Measurements from ENCODE around the gene PLEKHA1. TPM values are rescaled to one million over a fixed set of nuclear protein-coding genes. Genes with fewer than 3 reads are reported as not detected.

The PLEKHA1 gene
- polyA plus RNA-seq, 1 of the 3 experiments (the other 2 are of a cell fraction), result 8.4 TPM

DNA sequence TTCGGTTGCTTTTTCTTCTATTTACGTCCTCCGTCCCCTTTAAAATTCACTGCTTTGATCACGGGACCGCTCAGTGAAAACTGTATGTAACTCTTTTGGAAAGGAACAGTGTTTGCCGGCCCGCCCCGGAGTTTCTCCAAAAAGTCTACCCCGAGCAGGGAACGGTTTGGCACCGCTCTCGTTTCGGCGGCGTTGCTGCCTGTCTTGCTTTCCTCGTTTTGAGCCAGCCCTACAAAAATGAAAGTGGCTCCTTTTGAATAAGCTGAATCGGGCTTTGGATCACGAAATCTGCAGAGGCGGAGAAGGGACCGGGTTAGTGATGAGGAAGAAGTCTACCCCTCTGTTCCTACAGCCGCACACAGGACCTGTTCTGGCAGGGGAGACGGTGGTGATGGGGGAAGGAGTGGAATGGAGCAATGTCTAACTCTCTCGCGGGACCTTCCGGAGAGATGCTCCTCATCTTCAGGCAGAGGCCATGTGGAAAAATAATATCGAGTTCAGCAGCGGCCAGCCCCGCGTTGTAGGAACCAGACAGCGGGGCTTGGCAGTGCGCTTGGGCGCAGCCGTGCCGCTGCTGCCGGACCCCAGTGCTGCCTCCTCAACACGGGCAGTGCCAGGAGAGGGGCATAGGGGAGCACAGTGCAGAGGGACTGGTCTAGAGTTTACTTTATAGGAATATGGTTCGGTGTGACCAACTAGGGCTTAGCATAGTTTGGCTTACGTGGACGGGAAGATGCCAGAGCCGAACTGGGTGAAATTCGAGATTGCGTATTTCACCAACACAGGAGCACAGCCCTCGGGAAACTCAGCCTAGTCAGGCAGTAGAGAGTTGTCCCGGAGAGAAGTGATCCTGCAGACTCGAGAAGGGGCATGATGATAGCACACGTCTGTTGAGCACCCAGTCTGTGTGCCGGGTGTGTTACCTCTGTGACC is 88.3 kb downstream of the PLEKHA1 start:
- TF ChIP-seq NRF1 (IDR thresholded peaks at IDR 0.05; ENCODE audit: low read depth, low read length), result no peak
- TF ChIP-seq, protein P1, sequence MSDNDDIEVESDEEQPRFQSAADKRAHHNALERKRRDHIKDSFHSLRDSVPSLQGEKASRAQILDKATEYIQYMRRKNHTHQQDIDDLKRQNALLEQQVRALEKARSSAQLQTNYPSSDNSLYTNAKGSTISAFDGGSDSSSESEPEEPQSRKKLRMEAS (IDR thresholded peaks at IDR 0.05; ENCODE audit: low read depth), result 0 out of 2 replicates have a peak, but pooled peaks have one; percentile 30
- no peak for TF ChIP-seq RAD21 (IDR thresholded peaks at IDR 0.05; ENCODE audit: low read length)
- TF ChIP-seq SMC3 (IDR thresholded peaks at IDR 0.05; ENCODE audit: low read depth, low read length), result no peak; the same call in 1 of the 2 replicates
- TF ChIP-seq TAF1 (IDR thresholded peaks at IDR 0.05; ENCODE audit: borderline replicate concordance, low read depth, low read length), result no peak
- TF ChIP-seq EP300 (IDR thresholded peaks at IDR 0.05; ENCODE audit: borderline replicate concordance in 1 of 2, low read depth in 1 of 2, low read length in 1 of 2), result no peak
- TF ChIP-seq, protein P2, sequence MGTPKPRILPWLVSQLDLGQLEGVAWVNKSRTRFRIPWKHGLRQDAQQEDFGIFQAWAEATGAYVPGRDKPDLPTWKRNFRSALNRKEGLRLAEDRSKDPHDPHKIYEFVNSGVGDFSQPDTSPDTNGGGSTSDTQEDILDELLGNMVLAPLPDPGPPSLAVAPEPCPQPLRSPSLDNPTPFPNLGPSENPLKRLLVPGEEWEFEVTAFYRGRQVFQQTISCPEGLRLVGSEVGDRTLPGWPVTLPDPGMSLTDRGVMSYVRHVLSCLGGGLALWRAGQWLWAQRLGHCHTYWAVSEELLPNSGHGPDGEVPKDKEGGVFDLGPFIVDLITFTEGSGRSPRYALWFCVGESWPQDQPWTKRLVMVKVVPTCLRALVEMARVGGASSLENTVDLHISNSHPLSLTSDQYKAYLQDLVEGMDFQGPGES (IDR thresholded peaks at IDR 0.05; ENCODE audit: low read depth, low read length), result no peak
- no peak for TF ChIP-seq MXI1 (IDR thresholded peaks at IDR 0.05; ENCODE audit: low read depth, low read length)
- peak; percentile 48 for TF ChIP-seq CHD2 (IDR thresholded peaks at IDR 0.05; ENCODE audit: low read length, partially characterized antibody)
- no peak for TF ChIP-seq TCF12 (IDR thresholded peaks at IDR 0.05)
- TF ChIP-seq, protein P3, sequence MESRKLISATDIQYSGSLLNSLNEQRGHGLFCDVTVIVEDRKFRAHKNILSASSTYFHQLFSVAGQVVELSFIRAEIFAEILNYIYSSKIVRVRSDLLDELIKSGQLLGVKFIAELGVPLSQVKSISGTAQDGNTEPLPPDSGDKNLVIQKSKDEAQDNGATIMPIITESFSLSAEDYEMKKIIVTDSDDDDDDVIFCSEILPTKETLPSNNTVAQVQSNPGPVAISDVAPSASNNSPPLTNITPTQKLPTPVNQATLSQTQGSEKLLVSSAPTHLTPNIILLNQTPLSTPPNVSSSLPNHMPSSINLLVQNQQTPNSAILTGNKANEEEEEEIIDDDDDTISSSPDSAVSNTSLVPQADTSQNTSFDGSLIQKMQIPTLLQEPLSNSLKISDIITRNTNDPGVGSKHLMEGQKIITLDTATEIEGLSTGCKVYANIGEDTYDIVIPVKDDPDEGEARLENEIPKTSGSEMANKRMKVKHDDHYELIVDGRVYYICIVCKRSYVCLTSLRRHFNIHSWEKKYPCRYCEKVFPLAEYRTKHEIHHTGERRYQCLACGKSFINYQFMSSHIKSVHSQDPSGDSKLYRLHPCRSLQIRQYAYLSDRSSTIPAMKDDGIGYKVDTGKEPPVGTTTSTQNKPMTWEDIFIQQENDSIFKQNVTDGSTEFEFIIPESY (IDR thresholded peaks at IDR 0.05; ENCODE audit: borderline replicate concordance, low read depth), result peak; percentile 61; the same call in 1 of the 2 replicates
- TF ChIP-seq EZH2phosphoT487 (IDR thresholded peaks at IDR 0.05; ENCODE audit: borderline replicate concordance, low read depth), result no peak
- no peak for TF ChIP-seq GATA2 (CRISPR knock-in tag; IDR thresholded peaks at IDR 0.05)
- no peak for TF ChIP-seq TEAD4 (IDR thresholded peaks at IDR 0.05; ENCODE audit: borderline replicate concordance, insufficient read depth)
- TF ChIP-seq, protein P4, sequence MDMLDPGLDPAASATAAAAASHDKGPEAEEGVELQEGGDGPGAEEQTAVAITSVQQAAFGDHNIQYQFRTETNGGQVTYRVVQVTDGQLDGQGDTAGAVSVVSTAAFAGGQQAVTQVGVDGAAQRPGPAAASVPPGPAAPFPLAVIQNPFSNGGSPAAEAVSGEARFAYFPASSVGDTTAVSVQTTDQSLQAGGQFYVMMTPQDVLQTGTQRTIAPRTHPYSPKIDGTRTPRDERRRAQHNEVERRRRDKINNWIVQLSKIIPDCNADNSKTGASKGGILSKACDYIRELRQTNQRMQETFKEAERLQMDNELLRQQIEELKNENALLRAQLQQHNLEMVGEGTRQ (IDR thresholded peaks at IDR 0.05; ENCODE audit: borderline replicate concordance, low read depth, low read length), result no peak
- no peak for TF ChIP-seq NFIC (IDR thresholded peaks at IDR 0.05; ENCODE audit: borderline replicate concordance)
- no peak for TF ChIP-seq JUND (IDR thresholded peaks at IDR 0.05)
- Histone ChIP-seq H3K9me2 (no peaks in the 10 kb centered on the region), H3K9me3 (no peaks in the 10 kb centered on the region), H3K79me2 (ENCODE audit: insufficient read depth) (peaks cover 59% of the 10 kb centered on the region), H3K27ac (ENCODE audit: low read depth in 2 of 2, low read length in 1 of 2) (peak overlapping the region in 1 of 2 experiments; percentile 57; a peak in 2 of 4 replicates), H3K27me3 (ENCODE audit: insufficient read depth) (no peaks in the 10 kb centered on the region), H2AFZ (ENCODE audit: low read depth) (0 out of 2 replicates have a peak overlapping the region, but pooled peaks have one; percentile 68), H3K4me2 (peak overlapping the region; percentile 92), H3K4me3 (ENCODE audit: low read depth in 2 of 2, low read length in 1 of 2) (peak overlapping the region; percentile 65 to 81), H4K20me1 (ENCODE audit: insufficient read depth) (peaks cover 18% of the 10 kb centered on the region), H3K36me3 (replicated peaks in 1 of 2; ENCODE audit: control insufficient read depth in 1 of 2, insufficient read depth in 2 of 2, low read length in 1 of 2) (peaks cover 0 to 2% of the 10 kb centered on the region in 2 experiments), H3K4me1 (ENCODE audit: control insufficient read depth in 1 of 2, insufficient read depth in 2 of 2, low read depth in 1 of 2, low read length in 1 of 2) (peaks cover 5 to 19% of the 10 kb centered on the region in 2 experiments; a peak in 2 of 4 replicates), H3K9ac (peak overlapping the region; percentile 74), H3F3A (replicated peaks; ENCODE audit: insufficient read depth) (peaks cover 7% of the 10 kb centered on the region)
- ChIA-PET POLR2A (no interaction called here), CTCF (interaction anchor here (1.5 to 1.7 kb wide), 2 partner anchors 27 to 103 kb away, joined by 4 to 5 read pairs; no protein-coding TSS in a partner anchor)
- 12% methylated on average over 39 of the region's 47 CpGs for WGBS (ENCODE audit: low lambda C conversion rate)
- peak; percentile 56 for DNase-seq
